Thoracic aorta (tissue), 2 donors: Measurements from ENCODE around the gene ZNF462. TPM values are rescaled to one million over a fixed set of nuclear protein-coding genes. Genes with fewer than 3 reads are reported as not detected.

Experiments
- ATAC-seq: fragments of 150-250 bp; one replicate; pipeline ENCODE4 v1.8.0; 2017; ENCODE audit warnings: low read depth; ENCODE audit not compliant: insufficient number of reproducible peaks, low FRiP score
- DNase-seq: peaks from one replicate; pipeline ENCODE4 v3.0.0-alpha.2; 2020; ENCODE audit warnings: low spot score
- H3K27ac ChIP-seq, 2 donors: fragments of 200-600 bp; sonication (generic); 1 replicate in 1 of 2; 2 replicates in 1 of 2; pipeline ENCODE4 v1.5.1; 2016; ENCODE audit warnings: mild to moderate bottlenecking in 2 of 2, moderate library complexity in 2 of 2
- H3K27me3 ChIP-seq: fragments of 200-600 bp; sonication (generic); replicated peaks from 2 replicates; pipeline ENCODE4 v1.6.0; 2016; ENCODE audit warnings: mild to moderate bottlenecking; ENCODE audit not compliant: insufficient read depth
- H3K36me3 ChIP-seq: fragments of 200-600 bp; sonication (generic); one replicate; pipeline ENCODE4 v1.5.1; 2016
- H3K4me1 ChIP-seq, 2 donors: fragments of 200-600 bp; sonication (generic); 1 replicate in 1 of 2; 2 replicates in 1 of 2; pipeline versions ENCODE4 v1.5.1 to v1.6.0; 2016; ENCODE audit warnings: low read depth in 2 of 2, mild to moderate bottlenecking in 1 of 2; ENCODE audit not compliant: control insufficient read depth in 1 of 2
- H3K4me3 ChIP-seq: fragments of 200-600 bp; sonication (generic); 2 replicates; pipeline ENCODE4 v1.5.1; 2016; ENCODE audit warnings: mild to moderate bottlenecking
- H3K9me3 ChIP-seq: fragments of 200-600 bp; sonication (generic); 2 replicates; pipeline ENCODE4 v1.5.1; 2016
- CTCF ChIP-seq: fragments of 200-600 bp; sonication (generic); IDR thresholded peaks from one replicate; pipeline ENCODE4 v1.5.1; 2019; ENCODE audit warnings: antibody characterized with exemption
- total RNA-seq, 2 donors: library from RNA; depleted of rRNA; stranded (reverse); fragments of >200 nt; gene quantifications; one replicate each; pipeline versions ENCODE4 v1.1.0 to v1.2.3, GENCODE V29; 2016

ZNF462 gene
- total RNA-seq, 2 donors from 2014 or later = 9.6 to 12.3 TPM

- no peaks in the 10 kb centered on the region for H3K27me3 ChIP-seq
- H3K4me3 ChIP-seq = no peak overlapping the region
- peaks cover 5 to 15% of the 10 kb centered on the region in 2 donors for H3K4me1 ChIP-seq
- H3K9me3 ChIP-seq = no peaks in the 10 kb centered on the region
- no peak for TF ChIP-seq CTCF
- no peak for ATAC-seq
- DNase-seq = no peak
- peaks cover 1% of the 10 kb centered on the region for H3K36me3 ChIP-seq
- no peak overlapping the region for H3K27ac ChIP-seq
Observed at GRCh38 chr9:107016383-107016782, 153.4 kb downstream of the ZNF462 start.

GRCh38 chr9:107018861-107019545 lies 156.0 kb downstream of the ZNF462 start:
- Histone ChIP-seq H3K27ac (no peak overlapping the region), H3K36me3 (no peaks in the 10 kb centered on the region), H3K4me1 (peaks cover 5 to 15% of the 10 kb centered on the region in 2 donors), H3K27me3 (no peaks in the 10 kb centered on the region), H3K9me3 (no peaks in the 10 kb centered on the region), H3K4me3 (no peak overlapping the region)
- no peak for ATAC-seq
- no peak for TF ChIP-seq CTCF
- no peak for DNase-seq

GRCh38 chr9:107020040-107020530 lies 157.1 kb downstream of the ZNF462 start:
- no peaks in the 10 kb centered on the region for H3K9me3 ChIP-seq
- peaks cover 5 to 15% of the 10 kb centered on the region in 2 donors for H3K4me1 ChIP-seq
- no peak for TF ChIP-seq CTCF
- no peaks in the 10 kb centered on the region for H3K27me3 ChIP-seq
- H3K36me3 ChIP-seq = no peaks in the 10 kb centered on the region
- no peak for ATAC-seq
- DNase-seq = no peak
- no peak overlapping the region for H3K27ac ChIP-seq
- no peak overlapping the region for H3K4me3 ChIP-seq

- no peaks in the 10 kb centered on the region for H3K36me3 ChIP-seq
- no peaks in the 10 kb centered on the region for H3K27me3 ChIP-seq
- H3K27ac ChIP-seq = no peak overlapping the region
- no peak overlapping the region for H3K4me3 ChIP-seq
- ATAC-seq (no peak), DNase-seq (no peak)
- no peak for TF ChIP-seq CTCF
- peaks cover 5 to 12% of the 10 kb centered on the region in 2 donors for H3K4me1 ChIP-seq
- H3K9me3 ChIP-seq = no peaks in the 10 kb centered on the region
Observed at GRCh38 chr9:107024193-107024592, 161.2 kb downstream of the ZNF462 start.

- Histone ChIP-seq H3K4me1 (no peaks in the 10 kb centered on the region), H3K36me3 (no peaks in the 10 kb centered on the region), H3K27me3 (no peaks in the 10 kb centered on the region), H3K4me3 (no peak overlapping the region), H3K9me3 (no peaks in the 10 kb centered on the region), H3K27ac (no peak overlapping the region)
- DNase-seq (no peak), ATAC-seq (no peak)
- TF ChIP-seq CTCF = no peak
Observed at GRCh38 chr9:107025260-107026035, 162.5 kb downstream of the ZNF462 start.
